ENCODE results near the gene THAP4.

DNA sequence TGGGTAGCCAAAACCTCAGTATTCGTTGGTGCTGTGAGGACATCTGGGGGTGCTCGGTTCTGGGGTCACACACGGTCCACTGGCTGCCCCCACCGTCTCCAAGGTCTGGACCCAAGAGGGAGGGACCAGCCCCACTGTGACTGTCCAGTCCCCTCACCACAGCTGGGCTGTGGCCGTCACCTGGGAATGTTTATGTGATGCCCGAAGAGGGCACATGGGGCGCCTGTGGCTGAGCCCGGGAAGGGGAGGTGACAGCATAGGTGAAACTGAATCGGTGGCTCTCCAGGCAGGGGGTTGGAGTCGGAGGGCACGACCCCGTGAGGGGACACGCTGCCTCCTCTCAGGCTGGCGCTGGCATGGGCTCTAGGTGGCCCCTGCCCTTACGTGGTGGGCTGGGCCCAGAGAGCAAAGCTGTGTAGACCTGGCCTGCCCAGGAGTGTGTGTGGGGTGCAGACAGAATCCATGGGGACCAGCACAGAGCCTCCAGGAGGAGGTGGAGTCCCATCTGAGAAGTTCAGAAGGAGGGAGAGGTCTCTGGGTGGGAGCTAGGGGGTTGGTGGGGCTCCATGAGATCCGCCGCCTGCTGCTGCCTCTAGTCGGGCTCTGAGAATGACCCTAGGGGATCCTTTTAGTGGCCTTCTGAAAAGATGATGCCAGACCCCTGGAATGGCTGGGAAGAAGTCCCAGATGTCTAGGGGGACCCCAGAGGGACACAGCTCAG lies 76.6 kb downstream of the THAP4 start:
- TF ChIP-seq POLR2AphosphoS5 (IDR thresholded peaks at IDR 0.05): no peak
- TF ChIP-seq, protein P1, sequence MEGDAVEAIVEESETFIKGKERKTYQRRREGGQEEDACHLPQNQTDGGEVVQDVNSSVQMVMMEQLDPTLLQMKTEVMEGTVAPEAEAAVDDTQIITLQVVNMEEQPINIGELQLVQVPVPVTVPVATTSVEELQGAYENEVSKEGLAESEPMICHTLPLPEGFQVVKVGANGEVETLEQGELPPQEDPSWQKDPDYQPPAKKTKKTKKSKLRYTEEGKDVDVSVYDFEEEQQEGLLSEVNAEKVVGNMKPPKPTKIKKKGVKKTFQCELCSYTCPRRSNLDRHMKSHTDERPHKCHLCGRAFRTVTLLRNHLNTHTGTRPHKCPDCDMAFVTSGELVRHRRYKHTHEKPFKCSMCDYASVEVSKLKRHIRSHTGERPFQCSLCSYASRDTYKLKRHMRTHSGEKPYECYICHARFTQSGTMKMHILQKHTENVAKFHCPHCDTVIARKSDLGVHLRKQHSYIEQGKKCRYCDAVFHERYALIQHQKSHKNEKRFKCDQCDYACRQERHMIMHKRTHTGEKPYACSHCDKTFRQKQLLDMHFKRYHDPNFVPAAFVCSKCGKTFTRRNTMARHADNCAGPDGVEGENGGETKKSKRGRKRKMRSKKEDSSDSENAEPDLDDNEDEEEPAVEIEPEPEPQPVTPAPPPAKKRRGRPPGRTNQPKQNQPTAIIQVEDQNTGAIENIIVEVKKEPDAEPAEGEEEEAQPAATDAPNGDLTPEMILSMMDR (IDR thresholded peaks at IDR 0.05): no peak

Data from breast epithelium (tissue), 3 donors.